ENCODE data around the gene YAP1.

Gene YAP1

GRCh38 chr11:102138670-102139069 lies 28.4 kb downstream of the YAP1 start (continued):
- TF ChIP-seq ZSCAN4 (tag by site-specific recombination; IDR thresholded peaks at IDR 0.05), result no peak

- TF ChIP-seq ZNF677 (tag by site-specific recombination; IDR thresholded peaks at IDR 0.05), result no peak
- TF ChIP-seq ZNF785 (tag by site-specific recombination; IDR thresholded peaks at IDR 0.05), result no peak
- TF ChIP-seq SP7 (tag by site-specific recombination; IDR thresholded peaks at IDR 0.05), result no peak
- peak; percentile 84; the same call in 1 of the 2 replicates for TF ChIP-seq TRIM28 (IDR thresholded peaks at IDR 0.05; ENCODE audit: borderline replicate concordance, low read length)
- TF ChIP-seq ZNF350 (tag by site-specific recombination; IDR thresholded peaks at IDR 0.05), result no peak
- no peak for TF ChIP-seq ZNF354C (tag by site-specific recombination; IDR thresholded peaks at IDR 0.05; ENCODE audit: borderline replicate concordance, low read depth)
- TF ChIP-seq ZNF416 (tag by site-specific recombination; IDR thresholded peaks at IDR 0.05), result no peak
- TF ChIP-seq KLF10 (tag by site-specific recombination; IDR thresholded peaks at IDR 0.05), result no peak
- TF ChIP-seq ZNF223 (tag by site-specific recombination; IDR thresholded peaks at IDR 0.05), result no peak
- no peak for TF ChIP-seq ZSCAN23 (tag by site-specific recombination; IDR thresholded peaks at IDR 0.05)
- no peak for TF ChIP-seq ZBTB17 (tag by site-specific recombination; IDR thresholded peaks at IDR 0.05)
- TF ChIP-seq FEZF1 (tag by site-specific recombination; IDR thresholded peaks at IDR 0.05), result peak; percentile 49; the same call in 1 of the 2 replicates
- TF ChIP-seq ZNF214 (tag by site-specific recombination; IDR thresholded peaks at IDR 0.05; ENCODE audit: borderline replicate concordance), result no peak
- no peak for TF ChIP-seq ZNF707 (tag by site-specific recombination; IDR thresholded peaks at IDR 0.05)
- TF ChIP-seq ZNF324 (tag by site-specific recombination; IDR thresholded peaks at IDR 0.05), result no peak
- POLR2A ChIA-PET, result no interaction called here
- H3K36me3 ChIP-seq (ENCODE audit: control insufficient read depth in 2 of 2, insufficient read depth in 1 of 2, low read length in 2 of 2), result no peaks in the 10 kb centered on the region
- H3K27ac ChIP-seq (ENCODE audit: extremely low read depth, low read depth, low read length), result no peak overlapping the region
- CTCF ChIA-PET, result interaction anchor here (0.6 kb wide), 1 partner anchor 251 kb away, joined by 3 read pairs; no protein-coding TSS in a partner anchor
- no peaks in the 10 kb centered on the region for H3K9me3 ChIP-seq (ENCODE audit: control insufficient read depth, insufficient read depth, low read depth, low read length)
- no peaks in the 10 kb centered on the region for H3K4me1 ChIP-seq (ENCODE audit: control insufficient read depth, insufficient read depth, low read length)
- no peak overlapping the region for H3K4me3 ChIP-seq (ENCODE audit: low read depth, low read length)
Observed at GRCh38 chr11:102139081-102139498, 28.8 kb downstream of the YAP1 start.

- ChIA-PET POLR2A (no interaction called here), CTCF (interaction anchor here (0.6 kb wide), 2 partner anchors 49 to 134 kb away, joined by 3 read pairs; no protein-coding TSS in a partner anchor)
- H3K27ac ChIP-seq (ENCODE audit: extremely low read depth, low read depth, low read length), result no peak overlapping the region
- no peaks in the 10 kb centered on the region for H3K36me3 ChIP-seq (ENCODE audit: control insufficient read depth in 2 of 2, insufficient read depth in 1 of 2, low read length in 2 of 2)
- H3K4me3 ChIP-seq (ENCODE audit: low read depth, low read length), result no peak overlapping the region
- no peaks in the 10 kb centered on the region for H3K9me3 ChIP-seq (ENCODE audit: control insufficient read depth, insufficient read depth, low read depth, low read length)
- no peak for TF ChIP-seq HOXC10 (CRISPR knock-in tag; IDR thresholded peaks at IDR 0.05)
- no peak for TF ChIP-seq KLF1 (tag by site-specific recombination; IDR thresholded peaks at IDR 0.05)
- no peak for TF ChIP-seq IKZF3 (tag by site-specific recombination; IDR thresholded peaks at IDR 0.05)
- TF ChIP-seq INSM2 (tag by site-specific recombination; IDR thresholded peaks at IDR 0.05), result no peak
- no peaks in the 10 kb centered on the region; the same call in 1 of the 2 replicates for H3K4me1 ChIP-seq (ENCODE audit: control insufficient read depth, insufficient read depth, low read length)
Observed at GRCh38 chr11:102142333-102142732, 32.1 kb downstream of the YAP1 start.

GRCh38 chr11:102143867-102144266 lies 33.6 kb downstream of the YAP1 start:
- Histone ChIP-seq H3K4me3 (ENCODE audit: low read depth, low read length) (no peak overlapping the region), H3K9me3 (ENCODE audit: control insufficient read depth, insufficient read depth, low read depth, low read length) (no peaks in the 10 kb centered on the region), H3K36me3 (ENCODE audit: control insufficient read depth in 2 of 2, insufficient read depth in 1 of 2, low read length in 2 of 2) (no peaks in the 10 kb centered on the region), H3K4me1 (ENCODE audit: control insufficient read depth, insufficient read depth, low read length) (no peaks in the 10 kb centered on the region; the same call in 1 of the 2 replicates), H3K27ac (ENCODE audit: extremely low read depth, low read depth, low read length) (no peak overlapping the region)
- POLR2A ChIA-PET, result no interaction called here
- CTCF ChIA-PET, result interaction anchor here (0.7 kb wide), 1 partner anchor 14 kb away, joined by 4 read pairs; no protein-coding TSS in a partner anchor
- TF ChIP-seq ZNF48 (tag by site-specific recombination; IDR thresholded peaks at IDR 0.05), result no peak
- TF ChIP-seq ZNF335 (tag by site-specific recombination; conservative IDR thresholded peaks at IDR 0.05), result no peak
- no peak for TF ChIP-seq ZNF223 (tag by site-specific recombination; IDR thresholded peaks at IDR 0.05)
- TF ChIP-seq ZNF660 (tag by site-specific recombination; IDR thresholded peaks at IDR 0.05), result no peak

Data from HEK293 (cell line).